Hepatocyte (in vitro differentiated cells): Measurements from ENCODE around the gene SERTAD2. TPM values are rescaled to one million over a fixed set of nuclear protein-coding genes. Genes with fewer than 3 reads are reported as not detected.

Source experiments
- DNase-seq: peaks from one replicate; pipeline ENCODE4 v3.0.0-alpha.2; 2016; ENCODE audit warnings: low spot score
- H2AFZ ChIP-seq: fragments of 200-600 bp; sonication (generic); 2 replicates; pipeline ENCODE4 v1.6.0; 2016; ENCODE audit warnings: antibody characterized with exemption, mild to moderate bottlenecking
- H3K27ac ChIP-seq: fragments of 200-600 bp; sonication (generic); 2 replicates; pipeline ENCODE4 v1.5.1; 2016; ENCODE audit warnings: mild to moderate bottlenecking
- H3K27me3 ChIP-seq: fragments of 200-600 bp; sonication (generic); 2 replicates; pipeline ENCODE4 v1.6.1; 2016
- H3K36me3 ChIP-seq: fragments of 200-600 bp; sonication (generic); replicated peaks from 2 replicates; pipeline ENCODE4 v1.5.1; 2016; ENCODE audit warnings: low read depth; ENCODE audit not compliant: insufficient read depth
- H3K4me1 ChIP-seq: fragments of 200-600 bp; sonication (generic); 2 replicates; pipeline ENCODE4 v1.5.1; 2016; ENCODE audit warnings: mild to moderate bottlenecking, moderate library complexity; ENCODE audit not compliant: insufficient read depth
- H3K4me2 ChIP-seq: fragments of 200-600 bp; sonication (generic); 2 replicates; pipeline ENCODE4 v1.6.0; 2016
- H3K4me3 ChIP-seq: fragments of 200-600 bp; sonication (generic); 2 replicates; pipeline ENCODE4 v1.5.1; 2016; ENCODE audit warnings: mild to moderate bottlenecking
- H3K79me2 ChIP-seq: fragments of 200-600 bp; sonication (generic); 2 replicates; pipeline ENCODE4 v1.6.0; 2017; ENCODE audit warnings: mild to moderate bottlenecking
- H3K9me2 ChIP-seq: fragments of 200-600 bp; sonication (generic); replicated peaks from 2 replicates; pipeline ENCODE4 v1.6.0; 2017; ENCODE audit warnings: mild to moderate bottlenecking; ENCODE audit not compliant: insufficient read depth
- H3K9me3 ChIP-seq: fragments of 200-600 bp; sonication (generic); 2 replicates; pipeline ENCODE4 v1.5.1; 2016; ENCODE audit warnings: low read depth, mild to moderate bottlenecking
- H4K20me1 ChIP-seq: fragments of 200-600 bp; sonication (generic); 2 replicates; pipeline ENCODE4 v1.6.0; 2016; ENCODE audit warnings: mild to moderate bottlenecking; ENCODE audit not compliant: insufficient read depth, poor library complexity, severe bottlenecking
- CTCF ChIP-seq: fragments of 200-600 bp; sonication (generic); IDR thresholded peaks from 2 replicates; pipeline ENCODE4 v1.5.1; 2016; ENCODE audit warnings: antibody characterized with exemption, mild to moderate bottlenecking; ENCODE audit not compliant: poor library complexity
- EZH2 ChIP-seq: fragments of 200-600 bp; sonication (generic); IDR thresholded peaks from 2 replicates; pipeline ENCODE4 v1.6.1; 2016; ENCODE audit warnings: antibody characterized with exemption, mild to moderate bottlenecking, borderline replicate concordance
- EZH2phosphoT487 ChIP-seq: fragments of 200-600 bp; sonication (generic); IDR thresholded peaks from one replicate; pipeline ENCODE4 v1.6.1; 2018; ENCODE audit warnings: antibody characterized with exemption, mild to moderate bottlenecking, low read depth, moderate library complexity; ENCODE audit not compliant: unreplicated experiment, severe bottlenecking
- WGBS: methylation state at CpG from one replicate; pipeline ENCODE4 v1.1.6; 2016; ENCODE audit warnings: low lambda C conversion rate; ENCODE audit errors: missing lambda C conversion rate; 5-methylcytosine and 5-hydroxymethylcytosine counted together
- polyA plus RNA-seq: library from polyadenylated mRNA; unstranded; fragments of >200 nt; fragmentation: Nextera tagmentation; extraction: Ambion mirVana; gene quantifications from 2 replicates; pipeline ENCODE4 v1.2.1, GENCODE V29; 2016
- total RNA-seq: library from RNA; depleted of rRNA; stranded (reverse); fragments of >200 nt; gene quantifications from 2 replicates; pipeline ENCODE4 v1.2.3, GENCODE V29; 2014

The SERTAD2 gene
- total and polyA plus RNA-seq, 2 experiments from 2014 or later = 13.8 to 23.8 TPM

GRCh38 chr2:64675860-64676259, 22.1 kb upstream of the SERTAD2 start:
- DNase-seq = peak; percentile 30
- no peak for TF ChIP-seq EZH2phosphoT487
- no peak for TF ChIP-seq CTCF
- no peak for TF ChIP-seq EZH2
- Histone ChIP-seq H3K79me2 (no peaks in the 10 kb centered on the region), H2AFZ (no peak overlapping the region), H3K4me1 (peaks cover 9% of the 10 kb centered on the region), H3K27ac (no peak overlapping the region), H4K20me1 (no peaks in the 10 kb centered on the region), H3K4me3 (no peak overlapping the region), H3K4me2 (no peak overlapping the region), H3K9me3 (no peaks in the 10 kb centered on the region), H3K36me3 (no peaks in the 10 kb centered on the region), H3K9me2 (no peaks in the 10 kb centered on the region), H3K27me3 (no peaks in the 10 kb centered on the region)
- WGBS = 61% methylated on average over 5 of the region's 5 CpGs

- 40% methylated on average over 2 of the region's 2 CpGs for WGBS
- Histone ChIP-seq H3K27me3 (no peaks in the 10 kb centered on the region), H3K79me2 (no peaks in the 10 kb centered on the region), H2AFZ (no peak overlapping the region), H3K27ac (no peak overlapping the region), H3K9me3 (no peaks in the 10 kb centered on the region), H3K36me3 (no peaks in the 10 kb centered on the region), H3K4me3 (no peak overlapping the region), H3K4me1 (peaks cover 3% of the 10 kb centered on the region), H3K4me2 (no peak overlapping the region), H4K20me1 (no peaks in the 10 kb centered on the region), H3K9me2 (no peaks in the 10 kb centered on the region)
- DNase-seq = no peak
- TF ChIP-seq EZH2phosphoT487 = no peak
- TF ChIP-seq EZH2 = no peak
- TF ChIP-seq CTCF = no peak
Measured at GRCh38 chr2:64672708-64673107, 19.0 kb upstream of the SERTAD2 start.

GRCh38 chr2:64670047-64670446, 16.3 kb upstream of the SERTAD2 start:
- H3K4me3 ChIP-seq = no peak overlapping the region
- DNase-seq = no peak
- H4K20me1 ChIP-seq = no peaks in the 10 kb centered on the region
- no peaks in the 10 kb centered on the region for H3K79me2 ChIP-seq
- no peak overlapping the region for H3K27ac ChIP-seq
- no peaks in the 10 kb centered on the region for H3K27me3 ChIP-seq
- H3K9me3 ChIP-seq = no peaks in the 10 kb centered on the region
- TF ChIP-seq EZH2 = no peak
- no peak for TF ChIP-seq CTCF
- no peak for TF ChIP-seq EZH2phosphoT487
- no peaks in the 10 kb centered on the region for H3K4me1 ChIP-seq
- no peak overlapping the region for H3K4me2 ChIP-seq
- H3K36me3 ChIP-seq = no peaks in the 10 kb centered on the region
- no peaks in the 10 kb centered on the region for H3K9me2 ChIP-seq
- no peak overlapping the region for H2AFZ ChIP-seq

- 95% methylated on average over 2 of the region's 2 CpGs for WGBS
- Histone ChIP-seq H4K20me1 (no peaks in the 10 kb centered on the region), H3K27me3 (no peaks in the 10 kb centered on the region), H3K4me2 (no peak overlapping the region), H2AFZ (no peak overlapping the region), H3K4me1 (no peaks in the 10 kb centered on the region), H3K4me3 (no peak overlapping the region), H3K36me3 (no peaks in the 10 kb centered on the region), H3K27ac (no peak overlapping the region), H3K9me3 (no peaks in the 10 kb centered on the region), H3K9me2 (no peaks in the 10 kb centered on the region), H3K79me2 (no peaks in the 10 kb centered on the region)
- no peak for TF ChIP-seq EZH2
- no peak for TF ChIP-seq CTCF
- TF ChIP-seq EZH2phosphoT487 = no peak
- DNase-seq = no peak
Measured at GRCh38 chr2:64669288-64669687, 15.6 kb upstream of the SERTAD2 start.
